GM18868 (cell line): Measurements from ENCODE around the gene KCNN3.
"Not testable (repeated sequence)": the region's sequence is repeated elsewhere in the genome, so short reads cannot be mapped to it uniquely, and the experiment has no call there.

Experiments used
- ATAC-seq: cut with Tn5 transposase; IDR thresholded peaks from one replicate; pipeline ENCODE4 v1.9.1; 2021; ENCODE audit warnings: mild to moderate bottlenecking, moderate library complexity; ENCODE audit not compliant: unreplicated experiment

Gene KCNN3

GRCh38 chr1:154870115-154870571 is at the start of gene KCNN3:
Gene KCNN3 (minus strand): TSS chr1:154870281. CDS start chr1:154869964, 317 bp downstream.
- ATAC-seq, result peak; percentile 94

DNA sequence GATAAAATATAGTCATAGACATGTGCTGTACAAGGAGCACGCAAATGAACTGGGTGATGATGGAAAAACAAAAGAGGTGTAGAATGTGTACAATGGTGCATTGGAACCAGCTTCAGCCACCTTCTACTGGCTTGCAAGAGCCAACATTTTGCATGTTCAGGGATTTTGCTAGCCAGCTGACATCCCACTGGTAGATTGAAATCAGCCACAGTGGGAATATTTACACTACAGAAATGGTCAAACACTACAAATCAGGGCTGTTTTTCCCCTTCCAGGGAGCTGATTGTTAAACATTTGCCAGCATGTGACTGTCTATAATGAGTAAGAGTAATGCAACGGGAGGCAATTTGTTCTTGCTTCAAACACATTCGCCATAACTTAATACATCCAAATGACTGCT is 43.2 kb upstream of the KCNN3 start:
- ATAC-seq, result no peak

DNA sequence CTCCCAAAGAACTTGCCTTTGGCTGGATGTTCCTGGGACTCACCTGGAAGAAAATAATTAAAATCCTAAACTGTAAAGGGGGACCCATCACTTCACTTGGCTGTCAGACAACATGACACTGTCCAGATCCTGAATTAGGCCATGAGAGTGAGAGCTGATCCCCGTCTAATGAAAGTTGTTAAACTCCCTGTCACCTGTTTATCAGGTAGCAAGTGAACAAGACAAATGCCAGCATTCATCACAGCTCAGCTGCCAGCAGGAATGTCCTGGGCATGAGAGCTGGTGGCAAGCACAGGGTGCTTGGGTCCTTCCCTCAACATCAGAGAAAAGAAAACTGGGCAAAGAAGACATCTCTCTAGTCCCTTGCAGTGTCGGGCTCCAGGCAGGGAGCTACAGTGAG is 42.7 kb upstream of the KCNN3 start:
- no peak for ATAC-seq

GRCh38 chr1:154911691-154912550 is 41.8 kb upstream of the KCNN3 start:
- ATAC-seq, result no peak

DNA sequence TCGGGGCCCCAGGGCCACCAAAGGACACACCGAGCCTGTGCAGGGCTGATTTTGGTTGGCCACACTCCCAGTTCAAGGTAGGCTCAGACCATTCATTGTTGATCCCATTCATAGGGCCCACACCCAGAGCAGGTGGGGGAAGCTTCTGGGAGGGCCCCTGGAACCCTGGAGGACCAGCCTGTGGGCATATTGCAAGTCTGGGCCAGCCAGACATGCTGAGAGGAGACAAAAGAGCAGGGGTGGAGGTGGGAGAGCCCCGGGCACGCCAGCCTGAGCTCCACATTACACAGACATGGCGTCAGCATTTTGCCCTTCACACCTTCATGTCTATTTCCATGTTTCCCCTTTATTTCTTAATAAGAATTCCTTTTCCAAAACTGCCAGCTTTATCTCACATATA is 40.8 kb upstream of the KCNN3 start:
- no peak for ATAC-seq

DNA sequence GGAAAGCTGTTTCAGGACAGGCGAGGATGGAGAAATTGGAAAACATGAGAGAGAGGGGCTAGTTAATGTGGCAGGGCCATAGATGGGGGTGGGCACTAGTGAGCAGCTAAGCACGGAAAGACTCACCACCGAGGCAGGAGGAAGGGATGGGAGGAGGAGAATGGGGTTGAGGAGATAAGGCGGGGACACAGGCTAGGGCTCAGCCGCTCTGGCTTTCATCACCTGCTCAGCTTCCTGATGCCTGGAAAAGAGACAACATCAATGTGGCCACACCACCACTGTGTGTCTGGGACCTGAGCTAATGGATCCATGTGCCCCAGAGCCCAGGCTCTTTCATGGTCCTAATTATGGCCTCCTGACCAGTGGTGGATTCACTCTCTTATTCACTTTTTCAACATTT is 38.9 kb upstream of the KCNN3 start:
- ATAC-seq, result no peak

GRCh38 chr1:154908129-154908528 is 38.0 kb upstream of the KCNN3 start:
- not testable (repeated sequence) for ATAC-seq

DNA sequence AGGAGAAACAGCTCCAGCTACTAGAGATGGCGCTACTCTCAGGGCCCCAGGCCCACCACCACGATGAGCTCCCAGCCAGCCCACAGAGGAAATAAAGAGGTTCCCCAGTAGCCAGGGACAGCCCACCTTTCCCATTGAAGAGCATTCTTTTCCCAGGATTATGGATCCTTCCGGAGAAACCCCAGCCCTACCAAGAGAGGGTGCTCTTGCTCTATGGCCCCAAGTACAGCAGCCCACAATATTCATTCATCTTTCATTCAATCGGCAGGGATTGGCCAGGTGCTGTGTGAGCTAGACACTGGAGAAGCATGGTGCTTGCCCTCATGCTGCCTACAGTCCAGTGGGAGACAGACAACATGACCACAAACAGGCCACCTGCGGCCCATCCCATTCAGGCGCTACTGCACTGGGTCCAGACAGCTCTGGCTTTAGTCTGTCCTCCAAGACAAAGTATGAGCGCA is 36.6 kb upstream of the KCNN3 start:
- no peak for ATAC-seq

GRCh38 chr1:154902938-154903566 is 33.0 kb upstream of the KCNN3 start:
- no peak for ATAC-seq

DNA sequence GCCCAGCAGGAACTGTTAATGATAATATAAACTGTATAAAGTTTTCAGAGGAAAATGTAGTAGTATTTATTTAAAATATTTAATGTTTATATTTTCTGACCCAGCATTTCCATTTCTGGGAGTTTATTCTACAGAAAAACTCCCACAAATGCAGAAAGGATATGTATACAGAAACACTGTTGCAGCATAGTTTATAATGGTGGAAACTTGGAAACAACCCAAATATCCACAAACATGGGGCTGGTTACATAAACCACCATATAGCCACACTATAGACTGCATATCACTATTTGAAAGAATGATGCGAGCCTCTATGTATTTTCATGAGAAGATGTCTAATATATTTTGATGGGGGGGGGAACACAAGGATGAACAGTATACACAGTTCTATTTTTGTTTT is 31.5 kb upstream of the KCNN3 start:
- no peak for ATAC-seq

- ATAC-seq, result no peak
Observed at GRCh38 chr1:154899041-154899440, 29.0 kb upstream of the KCNN3 start.

DNA sequence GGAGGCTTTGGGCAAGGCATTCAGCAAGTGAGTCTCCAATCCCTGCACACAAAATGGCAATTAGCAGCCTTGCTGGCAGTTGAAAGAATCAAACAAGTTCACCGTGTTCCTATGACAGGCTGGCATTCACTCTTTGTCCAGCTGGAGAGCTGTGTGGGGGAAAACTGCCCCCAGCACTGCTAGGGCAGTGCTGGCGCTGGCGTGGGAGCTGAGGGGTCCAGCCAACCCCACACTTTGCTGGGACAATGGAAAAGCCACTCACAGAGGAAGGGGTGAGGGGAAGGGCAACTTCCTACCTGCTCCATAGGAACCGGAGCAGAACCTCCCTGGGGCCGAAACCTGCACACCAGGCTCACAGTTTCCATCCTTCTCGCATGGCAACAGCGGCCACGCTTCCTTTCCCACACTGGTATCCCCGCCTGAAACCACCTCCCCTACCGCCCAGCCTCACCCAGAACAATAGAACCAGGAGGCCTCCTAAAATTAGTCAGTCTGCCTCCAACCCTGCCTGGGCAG is 26.7 kb upstream of the KCNN3 start:
- no peak for ATAC-seq

GRCh38 chr1:154895798-154896197 is 25.7 kb upstream of the KCNN3 start:
- no peak for ATAC-seq

GRCh38 chr1:154891452-154891851 is 21.4 kb upstream of the KCNN3 start:
- no peak for ATAC-seq

DNA sequence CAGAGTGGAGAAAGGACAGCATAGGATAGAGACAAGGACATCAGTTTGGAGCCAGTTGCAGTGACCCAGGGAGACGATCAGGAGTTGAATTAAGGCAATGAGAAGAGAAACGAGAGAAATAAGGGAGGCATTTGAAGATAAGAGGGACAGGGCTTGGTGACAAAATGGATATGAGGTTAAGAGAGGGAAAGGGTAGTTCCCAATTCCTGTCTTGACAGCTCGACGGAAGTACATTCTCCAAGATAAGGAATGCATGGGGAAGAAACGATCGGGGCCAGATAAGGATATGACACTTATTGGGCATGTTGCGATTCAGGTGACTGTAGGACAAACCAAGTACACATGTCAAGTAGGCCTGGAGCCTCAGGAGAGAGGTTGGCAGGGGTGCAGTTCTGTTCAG is 18.7 kb upstream of the KCNN3 start:
- ATAC-seq, result no peak

- no peak for ATAC-seq
Observed at GRCh38 chr1:154886281-154887015, 16.4 kb upstream of the KCNN3 start.

DNA sequence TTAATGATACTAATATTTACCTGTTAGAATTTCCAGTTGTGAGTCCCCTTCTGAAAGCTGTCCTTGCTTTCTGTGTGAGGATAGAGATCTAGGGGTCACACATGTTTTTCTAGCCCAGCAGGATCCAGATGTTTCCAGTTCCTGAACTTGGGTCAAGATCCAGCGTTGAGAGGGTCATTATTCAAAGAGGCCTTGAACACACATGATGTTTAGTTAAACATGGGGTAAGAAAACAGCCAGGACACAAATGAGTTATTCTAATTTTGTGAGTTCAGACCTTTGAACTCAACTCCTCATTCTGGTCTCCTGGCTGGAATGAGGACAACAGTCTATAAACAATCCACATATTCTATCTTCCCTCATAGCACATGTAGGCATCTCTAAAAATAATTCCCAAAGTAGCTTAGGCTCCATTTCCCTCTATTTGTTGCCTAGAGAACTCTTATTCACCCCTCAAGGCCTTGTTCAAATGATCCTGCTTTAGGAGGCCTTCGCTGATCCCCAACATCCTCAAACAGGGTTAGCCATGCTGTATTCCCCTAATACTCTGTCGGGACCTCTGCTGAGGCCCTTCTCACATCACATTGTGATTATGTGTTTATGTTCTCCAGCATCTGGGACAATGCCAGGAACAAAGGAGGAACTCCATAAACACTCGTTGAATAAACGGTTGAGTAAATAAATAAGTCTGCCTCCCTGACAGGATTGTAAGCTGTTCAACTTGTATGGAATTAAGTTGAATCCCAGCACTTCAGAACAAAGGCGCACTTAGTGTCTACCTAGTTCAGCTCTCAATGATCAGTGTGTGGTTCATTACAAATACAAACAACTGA is 15.0 kb upstream of the KCNN3 start:
- no peak for ATAC-seq

DNA sequence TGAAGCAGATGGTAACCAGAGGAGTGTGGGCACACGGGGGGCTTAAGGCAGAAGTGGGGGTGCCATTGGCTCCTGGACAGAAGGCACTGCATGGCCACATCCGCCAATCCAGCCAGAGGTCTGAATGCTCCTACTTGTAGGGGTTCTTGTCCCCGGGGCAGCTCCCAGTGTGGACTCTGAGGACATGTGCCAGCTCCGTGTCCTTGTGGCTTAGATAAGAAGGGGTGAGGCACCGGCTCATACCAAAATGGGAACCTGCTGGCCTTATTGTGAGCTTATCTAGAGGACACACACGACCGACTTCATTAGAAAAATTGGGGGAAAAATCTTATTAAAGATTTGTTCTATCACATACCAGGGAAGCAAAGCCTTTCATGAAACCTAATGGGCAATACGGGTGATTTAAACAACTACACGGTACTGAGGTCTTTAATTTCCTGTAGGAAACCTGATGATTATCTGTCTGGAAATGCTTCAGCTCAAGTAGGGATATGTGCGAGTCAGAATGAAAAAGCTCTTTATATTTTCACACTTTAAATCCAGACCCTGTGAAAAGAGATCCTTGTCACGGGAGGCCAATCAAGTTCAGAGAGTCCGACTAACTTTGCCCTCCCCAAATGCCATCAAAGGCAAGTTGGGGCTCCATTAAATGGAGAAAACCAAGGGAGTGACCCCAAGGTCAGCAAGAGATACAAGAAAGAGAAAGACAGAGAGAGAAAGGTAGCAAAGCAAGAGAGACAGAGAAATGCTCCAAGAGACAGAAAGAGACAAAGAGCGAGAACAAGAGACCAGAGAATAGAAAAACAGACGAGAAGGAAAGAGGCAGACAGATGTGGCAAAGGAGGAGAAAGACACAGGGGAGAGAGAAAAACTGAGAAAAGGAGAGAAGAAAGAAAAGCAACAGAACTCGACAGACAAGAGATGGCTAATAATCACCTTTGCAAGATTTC is 14.1 kb upstream of the KCNN3 start:
- no peak for ATAC-seq

DNA sequence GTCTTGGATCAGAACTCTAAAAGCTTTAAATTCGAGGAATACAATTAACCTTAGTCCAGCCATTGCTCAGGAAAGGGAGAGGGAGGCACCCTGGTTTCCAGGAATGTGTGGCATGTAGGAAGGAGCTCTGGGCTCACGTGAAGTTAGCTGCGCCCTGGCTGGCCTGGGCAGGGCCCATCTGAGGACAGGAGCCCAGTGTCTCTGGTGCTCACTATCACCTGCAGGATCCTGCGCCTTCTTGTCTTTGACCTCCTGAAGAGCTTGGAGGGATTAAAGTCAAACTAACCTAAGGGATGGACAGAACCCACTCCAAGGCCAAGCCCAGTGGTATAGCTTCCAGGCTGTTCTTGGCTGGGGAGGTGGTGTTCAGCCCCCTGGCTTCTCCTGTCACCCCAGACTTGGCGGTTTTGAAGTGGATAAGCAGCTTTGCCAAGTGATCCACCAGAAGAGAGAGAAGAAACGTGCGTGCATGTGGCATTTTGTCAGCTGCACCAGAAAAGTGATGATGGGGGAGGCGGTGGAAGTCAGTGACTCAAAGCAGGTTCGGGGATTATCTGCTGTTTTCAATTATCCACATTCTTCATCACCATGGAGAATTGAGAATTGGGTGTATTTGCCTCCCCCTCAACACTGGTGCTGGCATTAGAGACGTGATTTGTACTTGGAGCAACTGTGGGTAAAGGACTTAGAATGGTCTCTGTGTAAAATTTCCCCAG is 11.9 kb upstream of the KCNN3 start:
- ATAC-seq, result no peak
